BLaER1 (cell line): ENCODE data around the gene EWSR1.
"Not testable (repeated sequence)": the region's sequence is repeated elsewhere in the genome, so short reads cannot be mapped to it uniquely, and the experiment has no call there.

Experiments used
- H3K27ac ChIP-seq: shearing (Covaris generic); formaldehyde crosslinking; 2 replicates; pipeline ENCODE4 v1.8.1; 2022
- H3K27me3 ChIP-seq: shearing (Covaris generic); formaldehyde crosslinking; 2 replicates; pipeline ENCODE4 v1.8.1; 2022
- H3K36me3 ChIP-seq: shearing (Covaris generic); formaldehyde crosslinking; 2 replicates; pipeline ENCODE4 v1.8.1; 2022
- H3K4me1 ChIP-seq: shearing (Covaris generic); formaldehyde crosslinking; 2 replicates; pipeline ENCODE4 v1.8.1; 2022
- H3K4me2 ChIP-seq: shearing (Covaris generic); formaldehyde crosslinking; 2 replicates; pipeline ENCODE4 v1.8.1; 2022
- H3K4me3 ChIP-seq: shearing (Covaris generic); formaldehyde crosslinking; 2 replicates; pipeline ENCODE4 v1.8.1; 2022
- H3K9ac ChIP-seq: shearing (Covaris generic); formaldehyde crosslinking; 2 replicates; pipeline ENCODE4 v1.8.1; 2022
- H3K9me3 ChIP-seq: shearing (Covaris generic); formaldehyde crosslinking; 2 replicates; pipeline ENCODE4 v1.8.1; 2022
- H4K20me1 ChIP-seq: shearing (Covaris generic); formaldehyde crosslinking; 2 replicates; pipeline ENCODE4 v1.8.1; 2022
- Cebpa-rat ChIP-seq: shearing (Covaris generic); IDR thresholded peaks from 2 replicates; pipeline ENCODE4 v1.8.1; 2022

The EWSR1 gene

DNA sequence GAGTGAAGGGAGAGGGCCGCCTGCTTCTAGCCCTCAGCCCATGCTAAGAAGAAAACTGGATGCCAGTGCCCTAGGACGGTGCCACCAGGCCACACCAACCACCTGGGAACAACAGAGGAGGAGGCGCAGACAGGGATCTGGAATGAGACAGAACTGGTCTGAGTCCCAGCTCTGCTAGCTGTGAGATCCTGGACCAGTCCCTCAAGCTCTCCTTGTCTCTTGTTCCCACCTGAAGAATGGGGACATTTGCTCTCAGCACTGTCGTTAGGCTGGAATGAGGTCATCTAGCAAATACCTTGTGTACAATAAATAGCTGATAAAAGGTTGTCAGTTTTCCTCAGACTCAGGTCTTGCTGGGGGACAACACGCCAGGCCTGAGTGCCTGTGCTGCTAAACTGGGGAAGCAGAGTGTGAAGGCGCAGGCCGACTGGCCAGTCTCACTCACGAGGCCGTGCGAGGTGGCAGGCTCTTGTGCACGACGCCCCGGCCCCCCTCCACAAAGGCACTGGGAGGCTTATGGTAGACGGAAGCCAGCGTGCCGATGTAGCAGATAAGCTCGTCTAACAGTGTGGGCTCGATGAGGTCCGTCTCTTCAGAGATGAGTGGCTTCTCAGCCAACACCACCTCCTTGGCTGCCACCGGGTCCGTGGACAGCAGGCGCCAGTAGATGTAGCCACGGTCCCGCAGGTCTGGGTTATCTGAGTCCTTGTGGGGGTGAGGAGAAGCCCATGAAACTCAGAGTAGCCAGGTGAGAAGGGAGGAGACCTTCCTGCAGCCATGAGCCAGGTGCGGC lies 73.2 kb downstream of the EWSR1 start:
- Histone ChIP-seq H3K9me3 (no peaks in the 10 kb centered on the region), H3K27ac (peak overlapping the region; percentile 78), H3K36me3 (peaks cover 83% of the 10 kb centered on the region)

GRCh38 chr22:29341849-29342127 lies 73.7 kb downstream of the EWSR1 start:
- peaks cover 83% of the 10 kb centered on the region for H3K36me3 ChIP-seq
- H3K9me3 ChIP-seq = no peaks in the 10 kb centered on the region
- H3K9ac ChIP-seq = peak overlapping the region; percentile 38; the same call in 1 of the 2 replicates
- TF ChIP-seq Cebpa-rat = no peak
- H4K20me1 ChIP-seq = peaks cover 33% of the 10 kb centered on the region; the same call in 1 of the 2 replicates
- no peaks in the 10 kb centered on the region for H3K27me3 ChIP-seq
- peaks cover 83% of the 10 kb centered on the region for H3K4me1 ChIP-seq
- peak overlapping the region; percentile 78 for H3K27ac ChIP-seq
- H3K4me3 ChIP-seq = no peak overlapping the region
- peak overlapping the region; percentile 77 for H3K4me2 ChIP-seq

More for the DNA sequence above, 73.2 kb downstream of the EWSR1 start:
- Histone ChIP-seq H3K9ac (0 out of 2 replicates have a peak overlapping the region, but pooled peaks have one; percentile 38), H3K4me2 (peak overlapping the region; percentile 77), H3K4me1 (peaks cover 89% of the 10 kb centered on the region), H3K4me3 (no peak overlapping the region), H3K27me3 (no peaks in the 10 kb centered on the region), H4K20me1 (peaks cover 38% of the 10 kb centered on the region; the same call in 1 of the 2 replicates)
- TF ChIP-seq Cebpa-rat = no peak

GRCh38 chr22:29342177-29342576 lies 74.1 kb downstream of the EWSR1 start:
- Histone ChIP-seq H3K27ac (peak overlapping the region; percentile 78), H3K36me3 (peaks cover 83% of the 10 kb centered on the region), H3K4me3 (no peak overlapping the region), H3K27me3 (no peaks in the 10 kb centered on the region), H3K4me1 (peaks cover 79% of the 10 kb centered on the region), H4K20me1 (peaks cover 29% of the 10 kb centered on the region; the same call in 1 of the 2 replicates), H3K4me2 (peak overlapping the region; percentile 77), H3K9me3 (no peaks in the 10 kb centered on the region), H3K9ac (peak overlapping the region; percentile 38; the same call in 1 of the 2 replicates)
- peak; percentile 48; the same call in 1 of the 2 replicates for TF ChIP-seq Cebpa-rat

DNA sequence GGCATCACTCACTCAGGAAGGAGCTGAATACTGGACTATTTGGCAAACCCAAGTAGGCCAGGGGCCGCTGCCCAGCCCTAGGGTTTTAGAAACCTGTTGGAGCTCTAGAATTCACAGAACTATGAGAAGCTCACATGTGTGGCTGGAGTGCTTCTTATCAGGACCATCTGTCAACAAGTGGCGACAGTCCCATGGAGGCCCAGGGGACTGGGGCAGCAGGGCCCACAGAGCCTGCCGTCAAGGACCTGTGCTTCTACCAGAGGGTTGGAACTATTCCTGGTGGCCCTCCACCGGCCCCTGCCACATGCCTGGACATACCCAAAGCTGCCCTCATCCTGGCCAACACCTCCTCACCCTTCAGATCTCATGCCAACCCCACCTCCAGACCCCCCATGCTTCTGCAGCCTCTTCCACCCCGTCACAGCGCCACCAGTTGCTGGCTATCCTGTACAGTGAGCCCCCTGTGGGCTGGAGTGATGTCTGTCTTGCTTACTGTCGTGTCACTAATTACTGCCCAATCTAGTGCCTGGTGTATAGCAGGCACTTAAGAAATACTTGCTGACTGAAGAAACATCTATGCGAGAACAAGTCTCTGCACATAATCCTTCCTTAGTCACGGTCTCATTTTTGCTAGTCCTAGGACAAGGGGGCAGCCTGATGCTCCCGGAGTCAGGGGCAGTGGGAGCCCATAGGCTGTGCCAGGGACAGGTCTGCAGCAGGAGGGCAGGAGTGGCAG lies 74.7 kb downstream of the EWSR1 start:
- no peak for TF ChIP-seq Cebpa-rat
- Histone ChIP-seq H3K27me3 (no peaks in the 10 kb centered on the region), H3K27ac (peak overlapping the region; percentile 78), H3K4me2 (peak overlapping the region; percentile 77), H3K9me3 (no peaks in the 10 kb centered on the region), H3K9ac (peak overlapping the region; percentile 38; the same call in 1 of the 2 replicates), H3K36me3 (peaks cover 86% of the 10 kb centered on the region), H3K4me1 (peaks cover 74% of the 10 kb centered on the region), H3K4me3 (no peak overlapping the region), H4K20me1 (peaks cover 23% of the 10 kb centered on the region; the same call in 1 of the 2 replicates)

DNA sequence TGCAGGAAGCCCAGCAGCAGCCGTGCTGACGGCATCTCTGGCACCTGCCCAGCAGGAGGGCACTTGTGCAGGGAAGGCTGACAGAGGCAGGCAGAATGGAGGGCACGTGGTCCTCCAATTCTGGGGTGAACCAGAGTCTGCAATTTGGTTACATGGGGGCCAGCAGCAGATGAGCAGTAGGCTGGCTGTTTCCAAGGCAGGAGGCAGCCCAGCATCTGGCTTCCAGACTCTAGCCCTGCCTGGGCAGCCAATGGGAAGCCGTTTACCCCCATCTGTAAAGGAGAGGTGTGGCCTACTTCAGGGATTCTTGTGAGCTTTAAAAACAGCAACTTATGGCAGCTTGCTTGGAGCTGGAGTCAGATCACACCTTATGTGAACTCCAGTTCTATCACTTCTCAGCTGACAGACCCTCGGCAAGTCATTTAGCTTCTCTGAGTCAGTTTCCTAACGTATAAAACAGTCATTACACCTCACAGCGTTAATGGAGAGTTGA lies 75.3 kb downstream of the EWSR1 start:
- Histone ChIP-seq H4K20me1 (peaks cover 21% of the 10 kb centered on the region; the same call in 1 of the 2 replicates), H3K4me3 (no peak overlapping the region), H3K9me3 (no peaks in the 10 kb centered on the region), H3K4me2 (peak overlapping the region; percentile 77), H3K9ac (0 out of 2 replicates have a peak overlapping the region, but pooled peaks have one; percentile 38), H3K36me3 (peaks cover 86% of the 10 kb centered on the region), H3K4me1 (peaks cover 67% of the 10 kb centered on the region), H3K27me3 (no peaks in the 10 kb centered on the region), H3K27ac (peak overlapping the region; percentile 78)
- TF ChIP-seq Cebpa-rat = no peak

- peaks cover 21% of the 10 kb centered on the region; the same call in 1 of the 2 replicates for H4K20me1 ChIP-seq
- H3K36me3 ChIP-seq = peaks cover 86% of the 10 kb centered on the region
- no peak for TF ChIP-seq Cebpa-rat
- H3K4me3 ChIP-seq = no peak overlapping the region
- H3K9ac ChIP-seq = no peak overlapping the region
- H3K27ac ChIP-seq = no peak overlapping the region
- no peaks in the 10 kb centered on the region for H3K9me3 ChIP-seq
- H3K4me2 ChIP-seq = peak overlapping the region; percentile 77
- peaks cover 60% of the 10 kb centered on the region for H3K4me1 ChIP-seq
- H3K27me3 ChIP-seq = no peaks in the 10 kb centered on the region
These were observed 76.1 kb downstream of the EWSR1 start for GRCh38 chr22:29344137-29344536.

DNA sequence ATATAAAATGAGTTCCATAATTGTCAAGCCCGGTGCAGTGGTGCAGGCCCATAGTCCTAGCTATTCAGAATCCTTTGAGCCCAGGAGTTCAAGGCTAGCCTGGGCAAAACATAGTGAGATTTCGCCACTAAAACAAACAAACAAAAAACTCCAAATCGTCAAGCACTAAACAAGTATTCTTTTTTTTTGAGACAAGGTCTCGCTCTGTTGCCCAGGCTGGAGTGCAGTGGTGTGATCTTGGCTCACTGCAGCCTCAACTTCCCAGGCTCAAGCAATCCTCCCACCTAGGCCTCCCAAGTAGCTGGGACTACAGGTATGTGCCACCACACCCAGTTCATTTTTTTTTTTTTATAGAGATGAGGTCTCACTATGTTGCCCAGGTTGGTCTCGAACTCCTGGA lies 76.8 kb downstream of the EWSR1 start:
- H3K36me3 ChIP-seq = peaks cover 86% of the 10 kb centered on the region

DNA sequence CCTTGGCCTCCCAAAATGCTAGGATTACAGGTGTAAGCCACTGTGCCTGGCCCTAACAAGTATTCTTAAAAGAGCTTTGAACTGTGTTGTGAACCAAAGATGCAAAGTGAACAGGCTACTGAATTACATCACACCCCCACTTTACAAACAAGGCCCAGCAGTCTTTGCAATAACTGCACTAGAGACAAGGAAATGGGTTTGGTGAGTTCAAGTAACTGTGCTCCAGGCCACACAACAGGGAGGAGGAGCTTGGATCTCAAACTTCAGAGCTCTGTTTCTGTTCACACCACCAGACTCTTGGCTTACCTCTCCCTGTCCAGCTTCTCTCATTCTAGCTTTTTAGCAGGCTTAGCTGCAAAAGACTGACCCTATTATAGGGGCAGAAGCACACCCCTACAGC lies 77.9 kb downstream of the EWSR1 start:
- no peaks in the 10 kb centered on the region for H3K27me3 ChIP-seq
- H3K4me1 ChIP-seq = peaks cover 42% of the 10 kb centered on the region
- TF ChIP-seq Cebpa-rat = no peak
- peaks cover 23% of the 10 kb centered on the region; the same call in 1 of the 2 replicates for H4K20me1 ChIP-seq
- no peak overlapping the region for H3K4me2 ChIP-seq
- no peak overlapping the region for H3K27ac ChIP-seq
- H3K36me3 ChIP-seq = peaks cover 86% of the 10 kb centered on the region
- H3K4me3 ChIP-seq = no peak overlapping the region
- H3K9ac ChIP-seq = no peak overlapping the region
- H3K9me3 ChIP-seq = no peaks in the 10 kb centered on the region

More for the DNA sequence above, 76.8 kb downstream of the EWSR1 start:
- not testable (repeated sequence) for H3K4me3 ChIP-seq, H3K9ac ChIP-seq, H3K4me2 ChIP-seq, H3K27me3 ChIP-seq, H3K9me3 ChIP-seq, H3K27ac ChIP-seq
- H4K20me1 ChIP-seq = peaks cover 21% of the 10 kb centered on the region; the same call in 1 of the 2 replicates
- peaks cover 52% of the 10 kb centered on the region for H3K4me1 ChIP-seq

DNA sequence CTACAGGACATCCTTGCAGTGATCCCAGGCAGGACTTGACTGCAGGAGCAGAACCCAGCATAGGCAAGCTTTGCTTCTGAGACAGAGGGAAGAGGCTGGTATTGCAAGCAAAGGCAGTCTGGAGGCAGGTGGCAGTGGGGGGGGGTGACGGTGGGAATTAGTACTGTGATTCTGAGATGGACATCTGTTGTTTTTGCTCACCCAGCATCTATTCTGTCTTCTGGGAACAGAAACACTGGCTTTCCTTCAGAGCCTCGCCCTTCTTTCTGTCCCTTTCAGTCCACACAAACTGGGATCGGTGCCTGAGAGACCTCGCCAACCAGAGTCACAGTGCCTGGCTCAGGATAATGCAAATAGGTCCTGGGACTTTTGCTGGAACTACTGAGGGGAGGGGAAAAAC lies 78.6 kb downstream of the EWSR1 start:
- Histone ChIP-seq H4K20me1 (peaks cover 24% of the 10 kb centered on the region; the same call in 1 of the 2 replicates), H3K4me2 (no peak overlapping the region), H3K27me3 (no peaks in the 10 kb centered on the region), H3K9me3 (no peaks in the 10 kb centered on the region), H3K9ac (no peak overlapping the region), H3K36me3 (peaks cover 86% of the 10 kb centered on the region), H3K27ac (no peak overlapping the region), H3K4me3 (no peak overlapping the region), H3K4me1 (peaks cover 34% of the 10 kb centered on the region)
- no peak for TF ChIP-seq Cebpa-rat

DNA sequence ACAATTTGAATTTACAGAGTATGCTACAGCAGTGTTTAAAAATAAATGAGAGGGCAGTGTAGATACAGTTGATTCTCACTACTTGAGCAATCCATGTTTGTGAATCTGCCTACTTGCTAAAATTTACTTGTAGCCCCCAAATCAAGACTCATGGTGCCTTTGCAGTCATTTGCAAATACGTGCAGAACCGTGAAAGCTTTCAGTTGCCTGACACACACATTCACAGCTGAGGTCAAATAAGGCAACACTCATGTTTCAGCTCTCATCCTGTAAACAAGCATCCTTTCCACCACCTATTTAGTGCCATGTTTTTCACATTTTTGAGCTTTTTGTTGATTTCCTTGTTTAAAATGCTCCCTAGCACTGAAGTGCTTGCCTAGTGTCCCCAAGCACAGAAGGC lies 80.0 kb downstream of the EWSR1 start:
- TF ChIP-seq Cebpa-rat = no peak
- no peak overlapping the region for H3K9ac ChIP-seq
- peaks cover 33% of the 10 kb centered on the region for H3K4me1 ChIP-seq
- peaks cover 95% of the 10 kb centered on the region for H3K36me3 ChIP-seq
- H3K4me2 ChIP-seq = no peak overlapping the region
- H4K20me1 ChIP-seq = peaks cover 22% of the 10 kb centered on the region
- no peaks in the 10 kb centered on the region for H3K27me3 ChIP-seq
- no peak overlapping the region for H3K27ac ChIP-seq
- no peak overlapping the region for H3K4me3 ChIP-seq
- H3K9me3 ChIP-seq = no peaks in the 10 kb centered on the region
